Measurements from ENCODE around the gene PCBP3. TPM values are rescaled to one million over a fixed set of nuclear protein-coding genes. Genes with fewer than 3 reads are reported as not detected.

PCBP3 gene
- total RNA-seq, 1 donor from 2014 or later: not detected

DNA sequence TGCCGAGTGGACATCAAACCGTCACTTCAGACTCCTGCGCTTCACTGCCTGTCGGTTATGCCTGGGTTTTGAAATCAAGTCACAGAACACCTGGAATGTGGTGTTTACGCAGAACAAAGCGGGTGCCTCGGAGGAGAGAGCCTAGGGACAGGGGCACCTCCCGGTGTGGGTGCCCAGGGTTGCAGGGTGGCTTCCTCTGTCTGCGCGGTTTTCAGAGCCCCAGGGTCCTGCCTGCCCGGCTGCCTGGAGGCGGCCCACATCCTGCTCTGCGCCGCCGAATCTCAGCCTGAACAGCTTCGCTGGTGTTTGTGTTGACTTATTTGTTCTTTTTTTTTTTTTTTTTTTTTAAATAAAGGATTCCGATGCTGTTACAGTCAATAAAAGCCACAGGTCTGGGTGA is 224.6 kb downstream of the PCBP3 start:
- Histone ChIP-seq H3K4me3 (ENCODE audit: low read depth, low read length) (no peak overlapping the region), H3K36me3 (ENCODE audit: control insufficient read depth, insufficient read depth, low read length) (no peaks in the 10 kb centered on the region), H3K27me3 (ENCODE audit: control insufficient read depth, insufficient read depth, low read length) (no peaks in the 10 kb centered on the region)
- TF ChIP-seq, protein P1, sequence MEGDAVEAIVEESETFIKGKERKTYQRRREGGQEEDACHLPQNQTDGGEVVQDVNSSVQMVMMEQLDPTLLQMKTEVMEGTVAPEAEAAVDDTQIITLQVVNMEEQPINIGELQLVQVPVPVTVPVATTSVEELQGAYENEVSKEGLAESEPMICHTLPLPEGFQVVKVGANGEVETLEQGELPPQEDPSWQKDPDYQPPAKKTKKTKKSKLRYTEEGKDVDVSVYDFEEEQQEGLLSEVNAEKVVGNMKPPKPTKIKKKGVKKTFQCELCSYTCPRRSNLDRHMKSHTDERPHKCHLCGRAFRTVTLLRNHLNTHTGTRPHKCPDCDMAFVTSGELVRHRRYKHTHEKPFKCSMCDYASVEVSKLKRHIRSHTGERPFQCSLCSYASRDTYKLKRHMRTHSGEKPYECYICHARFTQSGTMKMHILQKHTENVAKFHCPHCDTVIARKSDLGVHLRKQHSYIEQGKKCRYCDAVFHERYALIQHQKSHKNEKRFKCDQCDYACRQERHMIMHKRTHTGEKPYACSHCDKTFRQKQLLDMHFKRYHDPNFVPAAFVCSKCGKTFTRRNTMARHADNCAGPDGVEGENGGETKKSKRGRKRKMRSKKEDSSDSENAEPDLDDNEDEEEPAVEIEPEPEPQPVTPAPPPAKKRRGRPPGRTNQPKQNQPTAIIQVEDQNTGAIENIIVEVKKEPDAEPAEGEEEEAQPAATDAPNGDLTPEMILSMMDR (IDR thresholded peaks at IDR 0.05; ENCODE audit: insufficient read depth, low read length, severe bottlenecking): no peak
- DNase-seq (ENCODE audit: low read depth): no peak
- no peak for FAIRE-seq

DNA sequence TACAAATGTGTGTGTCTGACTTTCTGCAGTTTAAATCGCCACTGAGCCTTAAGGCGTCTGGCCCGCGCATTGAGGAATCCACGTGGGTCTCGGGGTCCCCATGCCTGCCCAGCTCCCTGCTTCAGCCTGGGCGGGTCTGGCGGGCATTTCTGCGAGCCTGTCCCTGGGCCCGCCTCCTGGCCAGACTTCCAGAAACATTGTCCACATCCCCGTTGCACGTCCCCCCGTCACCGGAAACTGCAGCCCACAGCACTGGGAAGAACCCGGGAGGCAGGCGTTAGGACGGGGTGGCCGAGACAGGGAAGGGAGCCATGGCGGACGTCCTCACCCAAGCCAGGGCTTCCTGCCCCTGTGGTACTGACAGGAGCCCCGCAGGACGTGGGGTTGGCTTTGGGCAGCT is 225.0 kb downstream of the PCBP3 start:
- Histone ChIP-seq H3K4me3 (ENCODE audit: low read depth, low read length) (no peak overlapping the region), H3K27me3 (ENCODE audit: control insufficient read depth, insufficient read depth, low read length) (no peaks in the 10 kb centered on the region), H3K36me3 (ENCODE audit: control insufficient read depth, insufficient read depth, low read length) (no peaks in the 10 kb centered on the region)
- DNase-seq (ENCODE audit: low read depth) (no peak), FAIRE-seq (no peak)
- TF ChIP-seq, protein P1 (IDR thresholded peaks at IDR 0.05; ENCODE audit: insufficient read depth, low read length, severe bottlenecking): no peak

DNA sequence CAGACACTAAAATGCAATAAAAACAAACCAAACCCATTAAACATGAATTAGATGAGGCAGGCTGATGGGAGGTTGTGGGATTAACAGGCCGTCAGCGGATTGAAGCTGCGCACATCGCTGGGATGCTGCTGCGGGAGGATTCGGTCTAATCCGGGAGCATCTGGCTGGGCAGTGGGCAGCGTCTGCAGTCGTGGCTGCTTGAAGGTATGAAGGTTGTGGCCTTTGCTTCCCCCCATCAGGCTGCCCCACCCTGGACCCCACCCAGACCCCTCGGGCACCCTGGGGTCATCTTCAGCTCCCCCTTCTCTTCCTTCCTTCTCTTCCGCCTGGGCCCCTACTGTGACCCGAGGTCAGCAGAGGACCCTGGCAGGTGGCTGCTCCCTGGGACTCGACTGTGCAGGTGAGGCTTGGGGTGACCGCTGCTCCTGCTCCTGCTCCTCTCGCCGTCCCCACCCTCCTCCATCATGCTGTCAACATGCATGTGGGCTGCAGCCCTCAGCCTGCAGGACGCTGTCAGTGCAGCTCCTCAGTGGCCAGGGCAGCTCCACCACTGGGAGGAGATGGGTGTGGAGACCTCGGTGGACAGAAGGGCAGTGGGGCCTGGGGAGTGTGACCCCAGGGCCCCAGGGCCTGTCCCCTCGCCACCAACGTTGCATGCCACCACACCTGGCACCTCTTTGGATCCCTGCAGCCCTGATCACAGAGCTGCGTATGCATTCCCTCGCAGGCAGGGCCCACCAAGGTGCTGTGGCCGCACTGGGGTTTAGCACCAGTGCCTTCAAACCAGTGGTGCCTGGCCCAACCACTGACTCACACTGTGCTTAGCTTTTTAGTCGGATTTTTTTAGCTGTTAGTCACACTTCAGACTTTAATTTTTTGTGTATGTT is 225.8 kb downstream of the PCBP3 start:
- no peaks in the 10 kb centered on the region for H3K27me3 ChIP-seq (ENCODE audit: control insufficient read depth, insufficient read depth, low read length)
- DNase-seq (ENCODE audit: low read depth) (no peak), FAIRE-seq (no peak)
- no peak overlapping the region for H3K4me3 ChIP-seq (ENCODE audit: low read depth, low read length)
- TF ChIP-seq, protein P1 (IDR thresholded peaks at IDR 0.05; ENCODE audit: insufficient read depth, low read length, severe bottlenecking): no peak
- H3K36me3 ChIP-seq (ENCODE audit: control insufficient read depth, insufficient read depth, low read length): no peaks in the 10 kb centered on the region

DNA sequence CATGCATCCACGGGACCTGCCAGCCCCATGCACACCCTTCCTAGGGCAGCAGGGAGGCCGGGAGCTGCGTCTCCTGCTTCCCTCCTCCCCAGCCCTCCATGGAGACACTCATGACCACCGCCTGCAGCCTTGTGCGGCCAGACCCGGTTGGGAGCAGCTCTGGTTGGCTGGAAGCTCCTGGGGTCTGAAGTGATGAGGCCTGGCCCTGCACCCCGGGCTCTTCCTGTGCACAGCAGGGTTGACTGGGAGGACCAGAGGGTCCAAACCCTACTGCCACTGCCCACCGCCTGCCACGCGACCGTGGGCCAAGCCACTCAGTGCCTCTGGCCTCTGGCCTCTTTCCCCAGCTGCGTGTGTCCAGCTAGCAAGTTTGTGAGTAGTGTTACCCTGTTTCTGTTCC is 226.9 kb downstream of the PCBP3 start:
- Histone ChIP-seq H3K4me3 (ENCODE audit: low read depth, low read length) (no peak overlapping the region), H3K27me3 (ENCODE audit: control insufficient read depth, insufficient read depth, low read length) (no peaks in the 10 kb centered on the region), H3K36me3 (ENCODE audit: control insufficient read depth, insufficient read depth, low read length) (no peaks in the 10 kb centered on the region)
- no peak for FAIRE-seq
- TF ChIP-seq, protein P1 (IDR thresholded peaks at IDR 0.05; ENCODE audit: insufficient read depth, low read length, severe bottlenecking): no peak
- DNase-seq (ENCODE audit: low read depth): no peak

DNA sequence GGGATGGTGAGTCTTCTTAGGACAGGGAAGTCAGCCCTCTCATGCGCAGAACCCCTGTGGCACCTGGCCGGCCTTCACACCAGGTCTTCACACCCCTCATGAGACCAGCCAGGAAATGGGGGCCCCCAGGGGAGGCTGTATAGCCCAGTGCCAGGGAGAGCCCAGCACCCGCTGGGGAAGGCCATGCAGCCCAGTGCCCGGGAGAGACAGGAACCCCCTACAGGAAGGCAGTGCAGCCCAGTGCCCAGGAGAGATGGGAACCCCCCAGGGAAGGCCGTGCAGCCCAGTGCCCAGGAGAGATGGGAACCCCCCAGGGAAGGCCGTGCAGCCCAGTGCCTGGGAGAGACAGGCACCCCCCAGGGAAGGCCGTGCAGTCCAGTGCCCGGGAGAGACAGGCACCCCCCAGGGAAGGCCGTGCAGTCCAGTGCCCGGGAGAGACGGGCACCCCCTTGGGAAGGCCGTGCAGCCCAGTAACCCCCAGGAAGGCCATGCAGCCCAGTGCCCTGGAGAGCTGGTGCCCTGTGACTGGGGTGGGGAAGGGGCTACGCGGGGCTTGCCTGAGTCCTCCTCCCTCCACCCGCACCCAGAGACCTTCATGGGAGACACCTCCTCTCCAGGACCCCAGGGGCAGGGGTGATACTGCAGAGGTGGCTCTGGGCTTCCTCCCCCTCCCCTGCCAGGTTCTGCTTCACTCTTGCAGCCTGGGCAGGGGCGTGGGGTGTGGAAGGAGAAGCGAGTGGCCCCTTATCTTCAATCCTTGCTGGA is 227.5 kb downstream of the PCBP3 start:
- no peak overlapping the region for H3K4me3 ChIP-seq (ENCODE audit: low read depth, low read length)
- TF ChIP-seq, protein P1 (IDR thresholded peaks at IDR 0.05; ENCODE audit: insufficient read depth, low read length, severe bottlenecking): no peak
- FAIRE-seq (no peak), DNase-seq (ENCODE audit: low read depth) (no peak)
- no peaks in the 10 kb centered on the region for H3K27me3 ChIP-seq (ENCODE audit: control insufficient read depth, insufficient read depth, low read length)
- no peaks in the 10 kb centered on the region for H3K36me3 ChIP-seq (ENCODE audit: control insufficient read depth, insufficient read depth, low read length)

Measured in bronchial epithelial cell (primary cell).